ENCODE data around the gene AFDN.

AFDN gene, protein sequence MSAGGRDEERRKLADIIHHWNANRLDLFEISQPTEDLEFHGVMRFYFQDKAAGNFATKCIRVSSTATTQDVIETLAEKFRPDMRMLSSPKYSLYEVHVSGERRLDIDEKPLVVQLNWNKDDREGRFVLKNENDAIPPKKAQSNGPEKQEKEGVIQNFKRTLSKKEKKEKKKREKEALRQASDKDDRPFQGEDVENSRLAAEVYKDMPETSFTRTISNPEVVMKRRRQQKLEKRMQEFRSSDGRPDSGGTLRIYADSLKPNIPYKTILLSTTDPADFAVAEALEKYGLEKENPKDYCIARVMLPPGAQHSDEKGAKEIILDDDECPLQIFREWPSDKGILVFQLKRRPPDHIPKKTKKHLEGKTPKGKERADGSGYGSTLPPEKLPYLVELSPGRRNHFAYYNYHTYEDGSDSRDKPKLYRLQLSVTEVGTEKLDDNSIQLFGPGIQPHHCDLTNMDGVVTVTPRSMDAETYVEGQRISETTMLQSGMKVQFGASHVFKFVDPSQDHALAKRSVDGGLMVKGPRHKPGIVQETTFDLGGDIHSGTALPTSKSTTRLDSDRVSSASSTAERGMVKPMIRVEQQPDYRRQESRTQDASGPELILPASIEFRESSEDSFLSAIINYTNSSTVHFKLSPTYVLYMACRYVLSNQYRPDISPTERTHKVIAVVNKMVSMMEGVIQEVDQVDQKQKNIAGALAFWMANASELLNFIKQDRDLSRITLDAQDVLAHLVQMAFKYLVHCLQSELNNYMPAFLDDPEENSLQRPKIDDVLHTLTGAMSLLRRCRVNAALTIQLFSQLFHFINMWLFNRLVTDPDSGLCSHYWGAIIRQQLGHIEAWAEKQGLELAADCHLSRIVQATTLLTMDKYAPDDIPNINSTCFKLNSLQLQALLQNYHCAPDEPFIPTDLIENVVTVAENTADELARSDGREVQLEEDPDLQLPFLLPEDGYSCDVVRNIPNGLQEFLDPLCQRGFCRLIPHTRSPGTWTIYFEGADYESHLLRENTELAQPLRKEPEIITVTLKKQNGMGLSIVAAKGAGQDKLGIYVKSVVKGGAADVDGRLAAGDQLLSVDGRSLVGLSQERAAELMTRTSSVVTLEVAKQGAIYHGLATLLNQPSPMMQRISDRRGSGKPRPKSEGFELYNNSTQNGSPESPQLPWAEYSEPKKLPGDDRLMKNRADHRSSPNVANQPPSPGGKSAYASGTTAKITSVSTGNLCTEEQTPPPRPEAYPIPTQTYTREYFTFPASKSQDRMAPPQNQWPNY (N-terminal part only)

DNA sequence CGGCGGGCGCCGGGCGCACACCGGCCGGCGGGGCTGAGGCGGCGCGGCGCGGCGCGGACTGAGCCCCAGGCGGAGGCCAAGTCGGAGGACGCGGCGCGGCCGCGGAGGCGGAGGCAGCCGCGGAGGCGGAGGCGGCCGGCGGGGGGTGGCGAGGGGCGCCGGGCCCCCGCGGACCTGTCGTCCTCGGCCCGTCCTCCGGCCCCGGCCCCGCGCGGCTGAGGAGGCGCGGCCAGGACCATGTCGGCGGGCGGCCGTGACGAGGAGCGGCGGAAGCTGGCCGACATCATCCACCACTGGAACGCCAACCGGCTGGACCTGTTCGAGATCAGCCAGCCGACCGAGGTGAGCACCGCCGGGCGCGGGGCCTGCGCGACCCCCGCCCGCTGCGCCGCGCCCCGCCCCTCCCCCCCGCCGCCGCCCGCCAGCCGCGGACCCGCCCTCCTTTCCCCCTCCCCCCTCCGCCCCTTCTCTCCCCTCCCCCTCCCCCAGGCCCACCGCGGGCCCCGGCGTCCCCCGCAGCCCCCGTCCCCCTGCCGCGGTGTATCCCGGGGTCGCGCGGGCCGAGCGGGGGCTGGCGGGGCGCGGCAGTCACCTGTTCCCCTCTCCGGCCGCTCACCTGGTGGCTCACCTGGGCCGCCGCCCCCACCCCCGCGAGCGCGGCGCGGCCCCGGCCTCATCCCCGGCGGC is at the start of gene AFDN:
Gene AFDN (plus strand): TSS at position 16 of the 687 bp plus-strand sequence. CDS start 222 bp downstream, at position 238.
- DNase-seq (ENCODE audit: low spot score), result no peak

DNA sequence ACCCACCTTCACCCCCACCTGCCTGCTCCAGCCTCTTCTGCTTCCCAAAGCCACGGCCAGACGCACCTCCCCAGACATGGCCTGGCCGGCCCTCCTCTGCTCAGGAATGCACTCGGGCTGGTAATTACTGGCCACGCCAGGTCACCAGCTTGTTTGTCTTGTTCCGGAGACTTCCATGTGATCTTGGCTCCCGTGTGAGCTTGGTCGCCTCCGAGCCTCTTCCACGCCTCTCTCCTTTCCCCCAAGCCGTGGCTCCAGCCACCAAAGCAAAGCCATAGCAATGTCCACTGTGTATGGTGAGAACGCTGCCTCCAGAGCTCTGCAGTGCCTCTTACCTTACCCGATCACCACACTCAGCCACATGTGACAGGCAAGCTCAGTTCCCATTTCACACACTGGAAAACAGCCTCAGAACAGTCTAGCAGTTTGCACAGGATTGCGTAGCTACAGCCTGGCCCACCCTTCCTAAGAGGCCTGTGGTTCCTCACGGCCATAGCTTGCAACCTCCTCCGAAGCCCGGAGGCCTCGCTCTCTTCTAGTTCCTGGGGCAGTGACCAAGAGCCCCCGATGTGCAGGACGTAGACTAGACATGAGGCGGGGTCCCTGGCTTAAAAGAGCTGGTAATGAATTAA is 48.1 kb upstream of the AFDN start:
- DNase-seq (ENCODE audit: low spot score), result no peak

DNA sequence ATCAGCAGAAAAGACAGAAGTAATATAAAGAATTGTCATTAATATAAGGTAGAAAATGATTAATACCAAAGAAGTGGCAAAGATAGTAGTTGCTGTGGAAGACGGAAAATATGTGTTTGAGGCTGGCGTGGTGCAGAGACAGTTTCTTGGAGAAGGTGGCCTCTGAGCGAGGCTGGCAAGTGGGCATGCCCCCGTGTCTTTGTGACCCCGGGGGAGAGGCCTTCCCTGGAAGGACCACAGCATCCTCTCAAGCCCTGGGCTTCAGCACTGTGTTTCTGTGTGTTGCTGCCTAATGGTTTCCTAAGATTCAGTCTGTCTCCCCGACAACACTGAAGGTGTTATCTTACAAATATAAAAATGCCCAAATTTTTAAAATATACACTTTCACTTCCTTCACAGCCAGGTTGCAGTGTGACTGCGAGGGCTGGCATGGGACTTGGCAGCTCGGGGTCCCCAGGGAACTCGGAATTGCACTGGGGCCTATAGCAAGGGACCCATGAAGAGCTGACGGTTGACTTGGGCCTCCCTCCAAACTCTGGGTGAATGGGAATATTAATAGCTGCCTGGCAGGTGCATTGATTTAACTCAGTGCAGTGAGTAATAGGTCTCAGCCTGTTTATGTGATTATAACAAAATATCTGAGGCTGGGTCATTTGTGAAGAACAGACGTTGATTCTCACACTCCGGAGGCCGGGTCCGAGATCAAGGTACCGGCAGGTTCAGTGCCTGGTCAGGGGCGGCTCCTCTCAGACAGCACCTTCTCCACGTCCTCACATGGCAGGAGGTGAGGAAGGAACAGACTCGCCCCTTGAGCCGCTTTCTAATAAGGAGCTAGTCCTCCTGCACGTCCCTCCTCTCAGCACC is 47.4 kb upstream of the AFDN start:
- no peak for DNase-seq (ENCODE audit: low spot score)

DNA sequence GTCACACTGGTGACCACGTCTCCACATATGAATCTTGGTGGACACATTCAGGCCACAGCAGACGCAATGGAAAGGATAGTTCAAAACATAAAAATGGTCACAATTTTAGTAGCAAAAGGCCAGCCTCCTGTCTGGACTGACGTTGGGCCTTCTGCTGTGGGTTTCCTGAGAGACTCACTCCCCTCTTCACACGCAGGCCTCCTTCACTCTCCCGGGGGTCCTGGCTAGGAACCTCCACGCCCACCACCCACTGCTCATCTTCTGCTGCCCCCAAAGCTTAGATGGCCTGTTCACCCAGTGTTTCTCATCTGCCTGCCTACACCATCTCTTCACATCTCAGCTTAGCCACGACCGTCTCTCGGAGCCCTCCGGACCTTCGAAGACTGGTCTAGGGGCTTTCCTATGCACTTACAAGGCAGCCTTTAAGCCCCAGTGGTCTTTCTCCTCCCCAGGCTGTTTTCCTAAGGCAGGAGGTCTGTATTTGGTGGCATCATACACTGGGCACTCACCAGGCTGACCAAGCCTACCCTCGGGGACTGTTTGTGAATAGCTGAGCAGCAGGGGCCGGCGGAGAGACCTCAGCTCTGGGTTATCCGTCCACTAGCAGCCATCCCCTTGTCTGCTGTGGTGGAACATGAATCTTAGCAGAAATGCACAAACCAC is 46.6 kb upstream of the AFDN start:
- DNase-seq (ENCODE audit: low spot score), result no peak

DNA sequence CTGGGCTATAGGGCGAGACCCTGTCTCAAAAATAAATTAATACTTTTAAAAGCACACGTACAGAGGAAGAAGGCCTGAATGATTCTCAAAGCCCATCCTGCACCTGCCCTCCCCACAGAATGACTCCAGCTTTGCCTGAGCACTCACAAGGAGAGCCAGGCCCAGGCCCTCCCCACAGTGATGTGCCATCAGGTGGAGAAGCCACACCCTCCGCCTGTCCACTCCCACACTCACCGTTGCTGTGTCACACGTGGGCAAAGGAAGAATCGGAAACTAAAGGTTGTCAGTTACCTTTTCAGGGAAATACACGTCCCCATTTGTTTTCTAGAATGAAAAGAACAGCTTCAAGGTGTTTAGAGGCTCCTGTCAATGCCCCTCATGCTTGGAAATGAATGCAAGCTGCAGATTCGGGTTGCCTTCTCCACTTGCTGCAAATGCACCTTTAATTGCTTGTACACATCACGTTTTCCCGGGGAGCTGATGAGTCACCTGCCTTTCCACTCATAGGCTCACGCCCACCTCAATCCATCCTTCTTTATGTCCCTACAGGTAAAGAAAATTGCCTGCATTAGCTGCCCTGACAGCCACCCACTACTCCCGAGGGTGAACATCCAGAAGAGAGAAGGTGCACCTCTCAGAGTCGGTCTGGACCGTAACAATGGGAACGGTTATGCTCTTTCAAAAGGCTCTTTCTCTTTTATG is 45.5 kb upstream of the AFDN start:
- no peak for DNase-seq (ENCODE audit: low spot score)

DNA sequence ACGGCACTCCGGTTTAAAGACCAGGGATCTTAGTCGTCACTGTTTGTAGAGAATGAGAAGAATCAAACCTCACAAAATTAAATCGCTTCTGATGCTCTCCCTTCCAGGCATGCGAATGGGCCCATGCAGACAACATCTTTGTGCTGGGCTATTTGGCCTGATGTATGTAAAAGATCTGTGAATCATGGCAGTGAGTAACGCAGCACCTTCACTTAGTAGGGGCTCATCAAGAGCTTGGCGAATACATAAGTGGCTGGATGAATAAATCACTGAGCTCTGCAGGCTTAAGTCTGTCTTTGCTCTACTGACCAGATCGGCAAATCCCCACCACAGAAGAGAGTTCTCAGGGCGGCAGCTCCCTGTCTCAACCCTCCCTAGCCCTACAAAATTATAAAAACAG is 44.8 kb upstream of the AFDN start:
- DNase-seq (ENCODE audit: low spot score), result no peak

DNA sequence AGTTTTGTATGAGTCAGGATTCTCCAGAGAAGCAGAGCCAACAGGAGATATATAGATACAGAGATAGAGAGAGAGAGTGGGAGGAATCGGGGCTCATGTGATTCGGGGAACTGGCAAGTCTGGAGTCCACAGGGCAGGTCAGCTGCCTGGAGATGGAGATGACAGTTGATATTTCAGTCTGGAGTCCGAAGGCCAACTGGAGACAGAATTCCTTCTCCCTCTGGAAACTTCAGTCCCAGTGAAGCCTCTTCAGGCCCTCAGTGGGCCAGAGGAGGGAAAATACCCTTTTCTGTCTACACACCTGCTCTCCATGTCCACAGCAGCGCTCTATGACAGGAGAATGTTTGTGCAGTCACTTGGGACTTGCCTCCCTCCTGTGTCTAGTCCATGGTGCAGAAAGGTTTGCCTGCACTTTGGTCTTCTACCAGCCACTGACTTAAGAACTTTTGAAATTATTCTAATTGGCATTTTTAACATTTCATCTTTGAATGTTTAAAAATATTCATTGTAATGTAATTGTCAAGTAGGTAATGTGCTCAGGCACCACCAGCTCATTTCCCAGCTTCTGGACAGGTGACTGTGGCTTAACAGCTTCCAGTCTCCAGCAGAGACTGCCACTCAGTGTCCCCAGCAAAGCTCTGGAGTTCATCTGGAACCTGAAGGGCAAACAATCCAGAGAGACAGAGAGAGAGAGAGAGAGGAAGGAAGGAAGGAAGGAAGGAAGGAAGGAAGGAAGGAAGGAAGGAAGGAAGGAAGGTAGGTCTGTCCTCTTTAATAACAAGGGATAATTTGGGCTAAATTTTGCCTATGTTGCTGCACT is 43.8 kb upstream of the AFDN start:
- no peak for DNase-seq (ENCODE audit: low spot score)

DNA sequence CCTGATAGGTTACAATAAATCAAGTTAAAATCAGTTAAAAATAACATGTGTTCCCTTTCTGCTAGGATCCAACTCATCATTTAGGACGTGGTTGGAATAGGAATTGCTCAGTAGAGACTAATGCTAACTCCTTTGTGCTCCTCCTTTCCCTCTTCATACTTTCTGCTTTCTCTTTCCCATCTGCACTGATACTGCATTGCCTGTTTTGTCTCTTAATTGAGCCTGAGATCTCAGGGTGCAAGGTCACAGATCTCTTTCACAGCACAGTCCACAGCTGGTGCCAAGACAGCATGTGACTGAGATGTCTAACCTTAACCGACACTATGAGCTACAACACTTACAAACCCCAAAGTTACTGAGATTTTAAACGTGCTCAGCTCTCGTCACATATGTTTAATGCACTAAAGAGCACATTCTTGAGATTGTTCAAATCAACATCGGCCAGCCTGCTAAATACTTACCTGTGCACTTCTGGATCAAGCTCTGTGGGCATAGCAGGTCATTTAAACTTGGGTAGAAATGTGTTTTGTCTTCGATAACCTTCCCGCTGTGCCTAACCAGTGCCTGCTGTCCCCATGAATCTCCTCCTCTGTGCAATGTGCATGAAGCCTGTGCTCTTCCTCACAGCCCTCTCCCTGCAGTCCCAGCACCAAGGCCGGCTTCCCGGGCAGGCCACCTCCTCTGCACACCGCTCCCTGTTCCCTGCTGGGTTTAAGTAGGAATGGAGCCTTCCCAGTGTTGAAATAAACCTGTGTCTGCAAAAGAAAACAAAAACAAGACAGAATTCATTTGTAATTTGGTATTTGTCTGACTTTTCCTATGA is 39.6 kb upstream of the AFDN start:
- DNase-seq (ENCODE audit: low spot score), result no peak

DNA sequence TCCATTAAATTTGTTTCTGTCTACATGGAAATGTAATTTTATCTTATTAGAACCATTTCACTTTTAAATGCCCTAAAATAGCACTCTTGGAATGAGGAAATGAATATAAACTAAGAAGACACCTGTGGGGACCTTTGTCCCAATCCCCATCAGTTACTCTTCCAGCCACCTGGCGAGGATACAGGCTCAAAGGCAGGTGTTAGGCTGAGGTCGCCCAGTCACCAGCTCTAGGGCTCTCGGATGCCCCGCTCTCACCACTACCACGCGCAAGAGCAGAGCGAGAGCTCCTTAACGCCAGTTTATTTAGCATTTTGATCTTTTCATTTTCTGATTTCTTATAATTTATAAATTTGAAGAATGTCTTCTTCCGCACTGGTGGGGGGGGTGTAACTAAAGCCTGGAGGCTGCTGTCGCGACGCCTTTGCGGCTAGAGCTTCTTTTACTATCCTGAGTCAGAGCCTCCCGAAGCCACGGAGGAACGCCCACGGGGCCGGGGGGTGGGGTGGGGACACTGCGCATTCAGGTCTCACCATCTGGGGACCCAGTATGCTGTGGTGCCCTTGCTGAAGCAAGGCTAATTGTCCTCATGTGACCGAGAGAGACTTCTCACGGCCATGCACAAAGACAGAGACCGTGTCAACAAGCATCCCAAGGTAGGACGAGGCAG is 38.7 kb upstream of the AFDN start:
- no peak for DNase-seq (ENCODE audit: low spot score)

DNA sequence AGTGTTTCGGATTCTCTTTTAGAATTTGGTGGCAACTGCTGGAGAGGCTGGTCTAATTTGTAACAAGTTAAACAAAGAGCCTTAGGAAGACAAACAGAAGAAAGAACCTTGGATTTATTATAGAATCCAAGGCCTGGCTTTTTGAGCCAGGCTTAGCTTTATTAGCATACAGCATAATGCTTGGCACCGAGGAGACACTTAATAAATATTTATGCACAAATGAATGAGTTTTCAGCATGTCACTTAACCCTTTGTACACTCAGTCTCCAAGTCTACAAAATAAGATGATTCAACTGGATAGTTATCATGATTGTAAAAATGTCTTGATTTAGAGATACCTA is 38.2 kb upstream of the AFDN start:
- no peak for DNase-seq (ENCODE audit: low spot score)

DNA sequence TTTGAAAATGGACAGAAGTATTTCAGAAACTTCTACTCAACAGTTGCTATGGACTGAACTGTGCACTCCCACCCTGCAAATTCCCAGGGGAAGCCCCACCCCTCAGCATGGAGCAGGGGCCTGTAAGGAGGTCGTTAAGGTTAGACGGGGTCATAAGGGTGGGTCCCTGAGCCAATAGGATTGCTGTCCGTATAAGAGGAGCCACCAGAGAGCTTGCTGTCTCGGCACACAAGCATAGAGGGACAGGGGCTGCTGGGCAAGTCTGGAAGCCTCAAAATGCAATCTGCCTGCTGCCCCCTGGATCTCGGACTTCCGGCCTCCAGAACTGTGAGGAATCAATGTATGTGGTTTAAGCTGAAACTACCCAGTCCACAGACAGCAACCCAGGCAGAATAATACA is 37.4 kb upstream of the AFDN start:
- DNase-seq (ENCODE audit: low spot score), result no peak

DNA sequence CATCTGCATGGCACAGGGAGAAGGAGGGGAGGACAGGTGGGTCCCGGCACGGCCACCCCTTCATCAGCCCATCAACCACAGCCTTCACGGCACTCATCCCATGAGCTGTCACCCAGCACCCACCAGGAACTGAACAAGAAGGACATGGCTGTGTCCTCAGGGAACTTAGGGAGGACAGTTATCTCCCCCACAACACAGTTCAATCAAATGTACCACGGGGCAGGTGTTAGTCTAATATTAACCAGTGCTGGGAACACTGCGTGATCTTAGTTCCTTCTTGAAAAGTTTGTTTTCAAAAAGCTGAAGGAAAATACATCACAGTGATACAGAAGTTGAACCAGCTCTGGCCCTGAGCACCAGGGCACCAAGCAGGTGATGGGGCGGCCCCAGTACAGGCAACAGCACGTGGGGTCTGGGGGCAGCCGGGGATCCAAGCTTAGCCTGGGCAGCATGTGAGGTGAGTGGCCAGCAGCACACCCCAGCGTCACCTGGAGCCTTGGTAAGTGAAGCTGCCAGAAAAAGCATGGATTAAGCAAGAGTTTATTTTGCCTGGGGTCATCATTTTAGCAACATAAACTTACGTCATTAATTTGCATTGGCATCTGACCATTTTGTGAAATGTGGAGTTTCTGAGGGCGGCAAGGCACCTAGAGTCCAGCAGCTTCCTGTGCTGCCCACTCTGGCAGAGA is 35.5 kb upstream of the AFDN start:
- no peak for DNase-seq (ENCODE audit: low spot score)

DNA sequence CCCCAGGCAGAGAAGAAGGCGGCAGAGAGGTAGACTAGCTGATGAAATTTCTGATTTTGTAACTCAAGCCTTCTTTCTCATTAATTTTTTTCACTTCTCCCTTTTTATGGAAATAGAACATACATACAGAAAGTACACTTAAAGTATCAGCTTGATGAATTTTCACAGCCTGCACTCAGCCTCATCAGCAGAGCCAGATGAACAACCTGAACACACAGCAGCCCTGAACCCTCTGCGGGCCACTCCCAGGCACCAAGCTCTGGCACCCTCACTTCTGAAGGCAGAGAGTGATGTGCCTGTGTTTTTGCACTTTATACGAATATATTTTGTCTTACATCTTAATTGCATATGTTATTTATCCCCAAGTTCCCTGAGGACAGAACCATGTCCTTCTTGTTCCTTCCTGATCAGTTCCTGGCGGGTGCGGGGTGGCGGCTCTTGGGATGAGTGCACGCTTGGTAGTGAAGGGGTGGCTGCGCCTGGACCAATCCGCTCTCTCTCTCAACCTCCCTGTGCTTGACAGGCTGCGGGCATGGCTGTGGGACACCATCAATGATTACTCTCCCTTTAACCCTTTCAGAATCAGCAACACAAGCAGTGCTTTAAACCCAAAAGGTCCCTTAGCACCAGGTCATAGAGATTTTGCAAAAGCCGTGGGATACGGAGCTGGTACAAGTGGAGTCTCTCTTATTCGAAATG is 34.8 kb upstream of the AFDN start:
- DNase-seq (ENCODE audit: low spot score), result no peak

DNA sequence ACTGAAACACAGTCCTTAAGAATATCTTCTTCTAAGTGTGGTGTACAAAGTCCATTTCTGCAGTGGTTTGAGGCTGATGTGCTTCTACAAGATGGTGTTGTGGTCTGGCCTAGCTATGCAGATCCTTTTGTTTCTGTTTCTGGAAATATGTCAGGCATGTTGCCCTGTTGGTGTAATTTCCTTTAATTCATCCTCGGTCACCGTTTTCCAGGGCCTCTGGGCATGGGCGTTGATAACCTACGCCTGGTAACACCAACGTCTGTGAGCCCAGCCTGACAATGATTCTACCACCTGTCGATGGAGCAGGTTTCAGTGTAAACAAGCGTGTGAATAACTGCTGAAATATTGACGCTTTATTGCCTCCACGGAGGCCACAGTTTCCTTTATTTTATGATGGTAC is 33.3 kb upstream of the AFDN start:
- no peak for DNase-seq (ENCODE audit: low spot score)
